A673 (cell line): Measurements from ENCODE around the gene PER2.

Experiments
- EZH2 ChIP-seq: fragments of 200-600 bp; sonication (generic); IDR thresholded peaks from 2 replicates; pipeline ENCODE4 v1.6.1; 2017; ENCODE audit warnings: borderline replicate concordance, low read depth, mild to moderate bottlenecking, mixed read lengths, antibody characterized with exemption, low read length; ENCODE audit not compliant: poor library complexity, severe bottlenecking
- TF ChIP-seq, protein P1 (sequence below): fragments of 300-800, 200-600 bp; sonication (generic); conservative IDR thresholded peaks from 2 replicates; pipeline ENCODE4 v1.5.1; 2017; ENCODE audit warnings: low read depth, mild to moderate bottlenecking, antibody characterized with exemption, low read length, moderate library complexity, mixed read lengths

DNA sequence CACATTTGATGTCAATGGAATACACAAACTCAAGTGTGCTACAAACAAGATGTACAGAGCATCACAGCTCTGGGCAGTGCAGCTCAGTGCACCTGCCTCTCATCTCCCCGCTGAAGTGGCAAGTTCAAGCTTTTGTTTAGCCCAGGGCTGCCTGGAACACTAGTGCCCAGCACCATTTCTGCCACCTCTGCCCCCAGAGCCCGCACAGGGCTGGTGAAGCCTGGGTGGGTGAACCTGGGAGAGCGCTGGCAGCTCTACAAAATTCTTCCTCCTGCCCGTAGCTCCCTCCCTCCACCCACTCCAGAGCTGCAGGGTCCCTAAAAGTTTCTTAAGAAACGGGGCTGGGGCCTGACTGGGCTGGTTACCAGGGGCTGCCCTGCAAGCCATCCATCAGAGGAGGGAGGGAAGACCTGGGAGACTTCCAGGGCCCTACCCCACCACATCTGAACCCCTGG, 50.1 kb downstream of the PER2 start:
- TF ChIP-seq, protein P1, sequence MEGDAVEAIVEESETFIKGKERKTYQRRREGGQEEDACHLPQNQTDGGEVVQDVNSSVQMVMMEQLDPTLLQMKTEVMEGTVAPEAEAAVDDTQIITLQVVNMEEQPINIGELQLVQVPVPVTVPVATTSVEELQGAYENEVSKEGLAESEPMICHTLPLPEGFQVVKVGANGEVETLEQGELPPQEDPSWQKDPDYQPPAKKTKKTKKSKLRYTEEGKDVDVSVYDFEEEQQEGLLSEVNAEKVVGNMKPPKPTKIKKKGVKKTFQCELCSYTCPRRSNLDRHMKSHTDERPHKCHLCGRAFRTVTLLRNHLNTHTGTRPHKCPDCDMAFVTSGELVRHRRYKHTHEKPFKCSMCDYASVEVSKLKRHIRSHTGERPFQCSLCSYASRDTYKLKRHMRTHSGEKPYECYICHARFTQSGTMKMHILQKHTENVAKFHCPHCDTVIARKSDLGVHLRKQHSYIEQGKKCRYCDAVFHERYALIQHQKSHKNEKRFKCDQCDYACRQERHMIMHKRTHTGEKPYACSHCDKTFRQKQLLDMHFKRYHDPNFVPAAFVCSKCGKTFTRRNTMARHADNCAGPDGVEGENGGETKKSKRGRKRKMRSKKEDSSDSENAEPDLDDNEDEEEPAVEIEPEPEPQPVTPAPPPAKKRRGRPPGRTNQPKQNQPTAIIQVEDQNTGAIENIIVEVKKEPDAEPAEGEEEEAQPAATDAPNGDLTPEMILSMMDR: no peak
- TF ChIP-seq EZH2: no peak
